GM20431 (cell line): ENCODE results near the gene DNAH7.

Experiments used
- in situ Hi-C: fragments of 300-500 bp; cut with MseI, MboI; formaldehyde crosslinking; loops from one replicate; pipeline ENCODE4 v1.15.0; 2020; ENCODE audit warnings: low sequenced_read_pairs; ENCODE audit not compliant: unreplicated experiment

The DNAH7 gene

GRCh38 chr2:195823206-195823605, 245.4 kb downstream of the DNAH7 start:
- in situ Hi-C loops, result no loop called here

GRCh38 chr2:195821566-195821932, 247.1 kb downstream of the DNAH7 start:
- in situ Hi-C loops, result no loop called here

- in situ Hi-C loops, result no loop called here
Observed at GRCh38 chr2:195820867-195821565, 247.6 kb downstream of the DNAH7 start.

- in situ Hi-C loops, result no loop called here
Observed at GRCh38 chr2:195820373-195820772, 248.3 kb downstream of the DNAH7 start.

GRCh38 chr2:195819276-195819675, 249.4 kb downstream of the DNAH7 start:
- in situ Hi-C loops, result no loop called here

GRCh38 chr2:195818526-195818925, 250.1 kb downstream of the DNAH7 start:
- in situ Hi-C loops, result no loop called here

GRCh38 chr2:195818106-195818505, 250.5 kb downstream of the DNAH7 start:
- in situ Hi-C loops, result no loop called here

GRCh38 chr2:195815083-195815482, 253.6 kb downstream of the DNAH7 start:
- in situ Hi-C loops, result no loop called here

GRCh38 chr2:195813421-195813820, 255.2 kb downstream of the DNAH7 start:
- in situ Hi-C loops, result no loop called here

- in situ Hi-C loops, result no loop called here
Observed at GRCh38 chr2:195810340-195811098, 258.1 kb downstream of the DNAH7 start.

- in situ Hi-C loops, result no loop called here
Observed at GRCh38 chr2:195808189-195808588, 260.4 kb downstream of the DNAH7 start.

GRCh38 chr2:195805283-195805976, 263.2 kb downstream of the DNAH7 start:
- in situ Hi-C loops, result no loop called here

- in situ Hi-C loops, result no loop called here
Observed at GRCh38 chr2:195795879-195796278, 272.8 kb downstream of the DNAH7 start.

- in situ Hi-C loops, result no loop called here
Observed at GRCh38 chr2:195793881-195794280, 274.8 kb downstream of the DNAH7 start.

GRCh38 chr2:195782156-195782555, 286.5 kb downstream of the DNAH7 start:
- in situ Hi-C loops, result no loop called here

- in situ Hi-C loops, result no loop called here
Observed at GRCh38 chr2:195779491-195779890, 289.1 kb downstream of the DNAH7 start.

GRCh38 chr2:195769975-195770374, 298.7 kb downstream of the DNAH7 start:
- in situ Hi-C loops, result no loop called here

GRCh38 chr2:195768431-195768830, 300.2 kb downstream of the DNAH7 start:
- in situ Hi-C loops, result no loop called here

GRCh38 chr2:195766691-195767090, 301.9 kb downstream of the DNAH7 start:
- in situ Hi-C loops, result no loop called here

- in situ Hi-C loops, result no loop called here
Observed at GRCh38 chr2:195763866-195764265, 304.8 kb downstream of the DNAH7 start.

- in situ Hi-C loops, result no loop called here
Observed at GRCh38 chr2:195759877-195760276, 308.8 kb downstream of the DNAH7 start.
